ENCODE measurements around the gene AEN. TPM values are rescaled to one million over a fixed set of nuclear protein-coding genes. Genes with fewer than 3 reads are reported as not detected.

Gene AEN
- total RNA-seq, 1 donor from 2014 or later, result 74.2 TPM

DNA sequence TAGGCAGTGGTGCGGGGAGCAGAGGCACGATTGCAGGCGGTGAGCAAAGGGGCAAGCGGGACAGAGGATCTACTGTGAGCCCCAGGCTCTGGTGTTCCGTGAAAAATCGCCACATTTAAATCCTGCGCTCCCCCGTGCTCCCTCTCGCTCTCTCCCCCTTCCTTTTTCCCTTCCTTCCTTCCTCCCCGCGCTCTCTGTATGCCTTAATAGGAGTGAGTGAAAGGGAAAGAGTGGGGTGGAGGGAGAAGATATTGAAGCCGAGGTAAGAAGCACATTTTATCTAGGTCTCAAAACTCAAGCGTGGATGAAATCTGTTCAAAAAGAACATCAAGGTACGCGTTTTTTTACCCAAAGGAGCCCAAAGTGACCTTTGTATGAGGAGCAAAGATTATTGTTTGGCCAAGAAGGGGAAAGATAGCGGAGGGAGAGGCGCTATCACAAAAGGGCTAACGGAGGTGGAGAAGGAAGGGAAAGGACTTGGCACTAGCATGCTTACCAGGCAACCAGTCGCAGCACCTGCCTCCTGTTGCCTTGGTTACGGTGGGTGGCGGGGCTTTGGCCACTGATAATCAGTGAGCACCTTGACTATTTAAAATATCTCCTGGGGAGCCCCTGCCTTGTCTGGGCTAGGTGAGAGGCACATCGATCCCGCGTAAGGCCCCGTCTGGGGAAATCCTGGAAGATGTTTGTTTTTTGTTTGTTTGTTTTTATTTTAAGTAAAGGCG lies 14.9 kb upstream of the AEN start:
- H3K27me3 Mint-ChIP-seq (ENCODE audit: insufficient read depth), result peaks cover 75% of the 10 kb centered on the region
- H3K36me3 Mint-ChIP-seq (ENCODE audit: low read depth), result no peaks in the 10 kb centered on the region
- H3K9me3 Mint-ChIP-seq, result no peaks in the 10 kb centered on the region
- H3K4me3 Mint-ChIP-seq, result no peak overlapping the region
- no peak overlapping the region for H3K27ac Mint-ChIP-seq
- DNase-seq (ENCODE audit: low spot score), result no peak
- intact Hi-C loops (cut with micrococcal nuclease), result loop anchor here (5.0 to 10.0 kb wide), 2 partner anchors 59 to 799 kb away; partner anchors contain the start of gene DET1
- peaks cover 5% of the 10 kb centered on the region for H3K4me1 Mint-ChIP-seq (ENCODE audit: low read depth)

DNA sequence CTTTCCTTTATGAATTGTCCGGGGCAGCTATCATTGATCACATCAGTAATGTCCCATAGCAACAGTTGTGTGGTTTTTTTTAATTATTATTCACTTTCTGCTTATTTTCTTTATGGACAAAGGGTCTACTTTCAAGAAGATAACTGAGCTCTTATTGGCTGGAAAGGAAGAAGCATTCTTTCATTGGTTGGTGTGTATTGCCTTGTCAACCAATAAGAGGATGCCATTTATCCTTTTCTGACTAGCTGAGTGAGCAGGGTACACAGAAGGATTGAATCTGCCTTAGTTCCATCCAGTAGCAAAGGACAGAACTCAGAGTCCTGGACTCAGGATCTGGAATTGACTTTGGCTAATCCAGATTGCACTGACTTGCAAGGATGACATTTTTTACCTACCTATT lies 13.2 kb upstream of the AEN start:
- H3K4me1 Mint-ChIP-seq (ENCODE audit: low read depth), result peaks cover 5% of the 10 kb centered on the region
- no peak overlapping the region for H3K4me3 Mint-ChIP-seq
- no peak for DNase-seq (ENCODE audit: low spot score)
- intact Hi-C loops (cut with micrococcal nuclease), result loop anchor here (5.0 to 10.0 kb wide), 2 partner anchors 61 to 797 kb away; partner anchors contain the start of gene DET1
- H3K9me3 Mint-ChIP-seq, result no peaks in the 10 kb centered on the region
- peaks cover 69% of the 10 kb centered on the region for H3K27me3 Mint-ChIP-seq (ENCODE audit: insufficient read depth)
- no peaks in the 10 kb centered on the region for H3K36me3 Mint-ChIP-seq (ENCODE audit: low read depth)
- H3K27ac Mint-ChIP-seq, result no peak overlapping the region

DNA sequence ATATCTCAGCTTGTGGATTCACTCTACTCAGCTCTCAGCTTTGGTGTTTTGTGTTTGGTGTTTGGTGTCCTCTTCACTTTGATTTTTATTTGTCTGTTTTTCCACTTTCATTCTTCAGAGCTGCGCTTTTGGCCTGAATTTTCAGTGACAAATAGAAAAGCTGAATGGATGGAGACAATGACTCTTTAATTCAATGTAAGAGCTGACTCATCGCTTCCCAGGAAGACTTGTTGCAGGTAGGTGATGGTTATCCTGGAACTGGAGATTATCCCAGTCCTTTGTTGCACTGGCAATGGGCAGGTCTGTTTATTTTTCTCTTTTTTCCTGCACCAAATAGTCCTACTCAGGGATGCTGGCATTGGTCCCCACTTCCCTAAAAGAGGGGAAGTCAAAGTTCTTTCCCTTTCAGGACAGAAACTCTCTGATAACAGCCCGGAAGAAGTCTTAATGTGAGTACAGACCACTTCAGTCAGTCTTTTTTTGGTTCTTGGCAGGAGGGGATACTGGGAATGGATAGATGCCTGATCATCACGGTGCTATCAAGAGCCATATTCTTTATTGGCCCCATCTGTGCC lies 12.4 kb upstream of the AEN start:
- no peak overlapping the region for H3K27ac Mint-ChIP-seq
- no peak for DNase-seq (ENCODE audit: low spot score)
- H3K4me3 Mint-ChIP-seq, result no peak overlapping the region
- H3K36me3 Mint-ChIP-seq (ENCODE audit: low read depth), result no peaks in the 10 kb centered on the region
- peaks cover 4% of the 10 kb centered on the region for H3K4me1 Mint-ChIP-seq (ENCODE audit: low read depth)
- intact Hi-C loops (cut with micrococcal nuclease), result loop anchor here (5.0 to 10.0 kb wide), 2 partner anchors 61 to 796 kb away; partner anchors contain the start of gene DET1
- no peaks in the 10 kb centered on the region for H3K9me3 Mint-ChIP-seq
- peaks cover 69% of the 10 kb centered on the region for H3K27me3 Mint-ChIP-seq (ENCODE audit: insufficient read depth)

DNA sequence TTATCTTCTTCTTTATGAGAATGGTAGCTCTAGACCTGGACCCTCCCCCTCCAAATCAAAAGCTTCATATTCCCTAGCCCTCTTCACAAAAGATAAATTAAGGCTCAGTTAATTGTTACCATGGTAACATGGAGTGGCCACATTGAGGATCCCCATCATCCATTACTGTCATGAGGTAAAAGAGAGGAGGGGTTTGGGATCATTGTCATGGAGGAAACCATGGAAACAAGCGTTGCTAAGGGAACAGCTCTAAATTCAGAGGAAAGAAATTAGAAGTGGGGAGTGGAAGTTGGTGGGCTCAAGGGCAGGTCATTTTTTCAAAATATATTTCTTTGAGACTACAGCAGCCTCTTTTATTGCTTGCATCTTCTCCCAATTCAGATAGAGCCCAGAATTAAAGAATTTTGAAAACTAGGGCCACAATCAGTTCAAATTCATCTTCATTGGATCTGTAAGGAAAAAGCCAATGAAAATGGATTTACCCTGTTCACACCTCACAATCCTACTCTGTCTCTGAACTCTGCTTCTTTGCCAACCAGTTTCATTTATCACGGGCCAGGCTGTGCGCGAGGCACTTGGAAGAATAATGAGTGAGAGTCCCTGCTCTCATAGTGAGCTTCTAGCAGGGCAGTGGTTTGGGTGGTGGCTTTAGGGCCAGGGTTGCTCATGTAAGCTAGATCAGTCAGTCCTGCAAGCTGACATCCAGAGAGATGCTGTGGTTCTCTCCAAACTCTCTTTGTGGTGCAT lies 11.6 kb upstream of the AEN start:
- Mint-ChIP-seq H3K36me3 (ENCODE audit: low read depth) (no peaks in the 10 kb centered on the region), H3K4me1 (ENCODE audit: low read depth) (no peaks in the 10 kb centered on the region), H3K27ac (no peak overlapping the region), H3K4me3 (no peak overlapping the region), H3K9me3 (no peaks in the 10 kb centered on the region), H3K27me3 (ENCODE audit: insufficient read depth) (peaks cover 62% of the 10 kb centered on the region)
- DNase-seq (ENCODE audit: low spot score), result no peak
- intact Hi-C loops (cut with micrococcal nuclease), result loop anchor here (5.0 to 10.0 kb wide), 2 partner anchors 62 to 795 kb away; partner anchors contain the start of gene DET1

DNA sequence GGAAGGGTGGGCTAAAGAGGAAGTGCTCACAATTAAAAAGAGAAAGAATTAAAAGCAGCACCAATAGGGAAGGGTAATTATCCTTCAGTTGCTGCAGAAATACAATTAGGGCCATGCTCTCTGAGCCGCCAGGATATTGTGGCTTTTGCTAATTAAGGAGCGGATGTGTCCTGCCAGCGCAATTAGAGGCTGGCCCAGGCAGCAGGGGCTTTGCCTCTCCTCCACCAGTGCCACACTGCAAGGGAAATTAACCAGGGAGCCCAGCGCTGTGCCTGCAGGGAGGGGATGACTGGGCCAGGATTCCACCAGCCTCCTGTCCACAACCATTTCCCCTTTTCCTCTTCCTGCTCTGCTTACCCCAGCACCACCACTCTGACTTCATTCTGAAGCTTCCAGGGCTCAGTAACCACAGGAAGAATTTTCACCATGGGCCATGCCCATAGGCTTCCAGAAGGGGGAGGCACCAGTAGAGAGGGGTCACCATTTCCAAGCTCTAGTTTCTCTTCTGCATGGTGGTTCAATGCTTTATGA lies 10.4 kb upstream of the AEN start:
- Mint-ChIP-seq H3K4me1 (ENCODE audit: low read depth) (no peaks in the 10 kb centered on the region), H3K27me3 (ENCODE audit: insufficient read depth) (peaks cover 51% of the 10 kb centered on the region), H3K36me3 (ENCODE audit: low read depth) (no peaks in the 10 kb centered on the region), H3K4me3 (no peak overlapping the region), H3K9me3 (no peaks in the 10 kb centered on the region), H3K27ac (no peak overlapping the region)
- no peak for DNase-seq (ENCODE audit: low spot score)
- intact Hi-C loops (cut with micrococcal nuclease), result no loop called here

DNA sequence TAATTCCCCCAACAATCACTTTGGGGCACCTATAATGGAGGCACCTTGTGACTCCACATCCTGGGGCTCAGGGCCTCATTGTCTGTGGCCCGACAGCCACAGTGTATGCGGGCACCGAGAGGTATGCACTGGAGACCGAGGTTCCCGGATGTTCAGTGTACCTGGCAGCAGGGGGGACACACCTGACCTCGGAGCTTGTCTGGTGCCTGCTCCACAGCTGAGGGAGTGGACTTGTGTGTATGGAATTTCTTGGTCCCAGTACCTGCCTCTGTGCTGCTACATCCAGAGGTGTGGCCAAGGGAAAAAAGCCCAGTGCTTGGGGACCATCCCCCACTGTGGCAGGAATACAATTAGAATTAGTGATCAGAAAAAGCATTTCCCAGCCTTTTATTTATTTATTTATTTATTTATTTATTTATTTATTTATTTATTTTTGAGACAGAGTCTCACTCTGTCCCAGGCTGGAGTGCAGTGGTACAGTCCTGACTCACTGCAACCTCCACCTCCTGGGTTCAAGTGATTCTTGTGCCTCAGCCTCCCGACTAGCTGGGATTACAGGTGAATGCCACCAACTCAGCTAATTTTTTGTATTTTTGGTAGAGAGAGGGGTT lies 8.8 kb upstream of the AEN start:
- Mint-ChIP-seq H3K4me3 (no peak overlapping the region), H3K27me3 (ENCODE audit: insufficient read depth) (peaks cover 36% of the 10 kb centered on the region), H3K4me1 (ENCODE audit: low read depth) (no peaks in the 10 kb centered on the region), H3K27ac (no peak overlapping the region), H3K9me3 (no peaks in the 10 kb centered on the region), H3K36me3 (ENCODE audit: low read depth) (no peaks in the 10 kb centered on the region)
- no peak for DNase-seq (ENCODE audit: low spot score)
- intact Hi-C loops (cut with micrococcal nuclease), result no loop called here

DNA sequence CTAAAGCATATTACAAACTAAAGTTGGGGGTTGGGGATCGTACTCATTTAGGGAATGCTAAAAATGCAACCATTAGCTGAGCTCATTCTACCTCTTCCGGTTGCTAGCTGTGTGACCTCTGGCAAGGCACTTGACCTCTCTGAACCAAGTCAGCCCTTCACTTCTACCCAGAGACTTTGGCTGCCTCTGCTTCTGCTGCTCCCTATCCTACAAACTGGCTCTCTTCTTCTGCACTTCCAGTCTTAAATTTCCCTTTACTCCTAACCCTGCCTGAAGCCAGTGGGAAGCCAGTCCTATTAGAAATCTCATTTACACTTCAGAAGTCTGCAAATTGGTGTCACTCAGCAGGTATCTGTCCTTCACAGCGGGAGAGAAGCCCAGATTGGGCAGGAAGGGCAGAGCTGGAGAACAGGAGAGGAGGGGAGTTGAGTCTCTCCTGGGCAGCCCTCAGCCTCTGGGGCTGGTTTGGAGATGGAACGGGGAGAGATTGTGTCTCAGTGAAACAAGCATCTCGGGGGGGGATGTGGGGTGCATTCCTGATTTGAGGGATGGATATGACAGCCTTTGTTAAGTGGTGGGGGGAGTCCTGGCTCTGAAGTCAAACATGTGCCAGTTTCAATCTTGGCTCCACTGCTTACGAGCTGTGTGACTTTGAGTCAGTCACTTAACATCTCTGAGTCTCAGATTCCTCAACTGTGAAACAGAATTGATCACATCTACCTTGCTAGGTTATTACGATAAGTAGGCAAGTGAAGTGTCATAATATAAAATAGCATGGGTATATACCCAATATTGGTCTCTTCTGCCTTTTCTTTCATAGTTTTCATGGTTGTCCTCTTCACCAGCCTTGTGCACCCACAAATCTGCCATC lies 7.8 kb upstream of the AEN start:
- Mint-ChIP-seq H3K27me3 (ENCODE audit: insufficient read depth) (peaks cover 35% of the 10 kb centered on the region), H3K4me1 (ENCODE audit: low read depth) (no peaks in the 10 kb centered on the region), H3K27ac (no peak overlapping the region), H3K36me3 (ENCODE audit: low read depth) (no peaks in the 10 kb centered on the region), H3K4me3 (no peak overlapping the region), H3K9me3 (no peaks in the 10 kb centered on the region)
- intact Hi-C loops (cut with micrococcal nuclease), result no loop called here
- no peak for DNase-seq (ENCODE audit: low spot score)

DNA sequence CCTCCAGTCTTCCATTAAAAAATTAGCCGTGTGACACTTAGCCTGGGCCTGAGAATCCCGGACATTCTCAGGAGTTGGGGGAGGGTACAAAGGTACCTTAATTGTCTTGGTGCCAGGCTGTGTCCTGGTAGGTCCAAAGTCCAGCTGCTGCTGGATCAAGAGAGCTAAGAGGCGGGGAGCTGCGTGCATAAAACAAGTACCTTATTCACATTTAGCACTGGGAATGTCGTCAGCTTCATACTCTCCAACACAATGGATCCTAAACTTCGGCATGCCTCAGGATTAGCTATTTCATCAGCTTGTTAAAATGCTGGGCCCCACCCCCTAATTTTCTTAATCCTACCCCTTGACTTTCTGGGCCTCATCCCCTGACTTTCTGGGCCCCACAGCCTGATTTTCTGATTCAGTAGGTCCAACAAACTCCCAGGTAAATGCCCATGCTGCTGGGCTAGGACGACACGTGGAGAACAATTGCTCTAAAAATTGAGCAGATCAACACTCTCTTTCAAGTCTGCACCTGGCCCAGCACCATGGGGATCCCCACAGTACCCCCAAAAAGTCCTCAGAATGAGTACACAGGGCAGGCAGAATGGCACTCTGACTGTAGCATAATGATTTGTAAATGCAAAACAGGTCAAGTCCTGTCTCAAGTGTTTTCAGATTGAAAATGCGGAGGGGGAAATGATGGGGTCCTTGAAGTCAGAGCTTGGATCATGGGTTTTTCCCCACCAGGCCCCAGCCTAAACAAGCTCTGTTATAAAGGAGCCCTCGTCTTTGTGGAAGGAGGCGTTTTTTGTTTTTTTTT lies 5.6 kb upstream of the AEN start:
- no peak overlapping the region for H3K4me3 Mint-ChIP-seq
- H3K4me1 Mint-ChIP-seq (ENCODE audit: low read depth), result peaks cover under 1% of the 10 kb centered on the region
- H3K36me3 Mint-ChIP-seq (ENCODE audit: low read depth), result no peaks in the 10 kb centered on the region
- intact Hi-C loops (cut with micrococcal nuclease), result no loop called here
- H3K9me3 Mint-ChIP-seq, result no peaks in the 10 kb centered on the region
- no peak for DNase-seq (ENCODE audit: low spot score)
- peaks cover 21% of the 10 kb centered on the region for H3K27me3 Mint-ChIP-seq (ENCODE audit: insufficient read depth)
- no peak overlapping the region for H3K27ac Mint-ChIP-seq

DNA sequence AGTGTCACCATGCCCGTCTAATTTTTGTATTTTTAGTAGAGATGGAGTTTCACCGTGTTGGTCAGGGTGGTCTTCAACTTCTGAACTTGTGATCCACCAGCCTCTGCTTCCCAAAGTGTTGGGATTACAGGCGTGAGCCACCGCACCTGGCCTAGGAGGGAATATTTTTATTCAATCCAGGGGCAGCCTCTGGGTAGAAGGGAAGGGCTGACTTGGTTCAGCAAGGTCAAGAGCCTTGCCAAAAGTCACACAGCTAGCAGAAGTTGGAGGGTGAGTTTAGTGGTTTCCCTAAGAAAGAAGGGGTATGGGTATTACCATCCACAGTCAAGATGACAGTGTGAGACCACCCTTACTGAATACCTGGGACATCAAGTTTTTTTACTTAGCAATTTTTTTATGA lies 4.9 kb upstream of the AEN start:
- Mint-ChIP-seq H3K36me3 (ENCODE audit: low read depth) (no peaks in the 10 kb centered on the region), H3K4me1 (ENCODE audit: low read depth) (peaks cover 6% of the 10 kb centered on the region), H3K27ac (no peak overlapping the region), H3K4me3 (no peak overlapping the region), H3K9me3 (no peaks in the 10 kb centered on the region), H3K27me3 (ENCODE audit: insufficient read depth) (peaks cover 14% of the 10 kb centered on the region)
- no peak for DNase-seq (ENCODE audit: low spot score)
- intact Hi-C loops (cut with micrococcal nuclease), result no loop called here

DNA sequence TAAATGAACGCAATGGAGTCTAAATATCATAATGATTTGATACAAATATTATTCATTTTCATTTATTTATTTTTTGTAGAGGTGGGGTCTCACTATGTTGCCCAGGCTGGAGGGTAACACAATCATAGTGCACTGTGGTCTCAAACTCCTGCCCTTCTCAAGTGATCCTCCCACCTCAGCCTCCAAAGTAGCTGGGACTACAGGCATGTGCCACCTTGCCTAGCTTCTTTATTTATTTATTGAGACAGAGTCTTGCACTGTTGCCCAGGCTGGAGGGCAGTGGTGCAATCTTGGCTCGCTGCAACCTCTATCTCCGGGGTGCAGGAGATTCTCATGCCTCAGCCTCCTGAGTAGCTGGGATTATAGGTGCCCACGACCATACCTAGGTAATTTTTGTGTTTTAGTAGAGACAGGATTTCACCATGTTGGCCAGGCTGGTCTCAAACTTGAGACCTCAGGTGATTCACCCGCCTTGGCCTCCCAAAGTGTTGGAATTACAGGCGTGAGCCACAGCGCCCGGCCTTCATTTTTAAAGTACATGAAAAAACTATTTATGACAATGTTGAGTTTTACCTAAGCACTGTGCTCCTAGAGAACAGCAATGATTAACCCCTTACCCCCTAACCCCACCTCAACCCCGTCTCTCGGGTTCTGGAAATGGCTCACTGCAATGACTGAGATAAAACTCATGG lies 4.0 kb upstream of the AEN start:
- peaks cover 9% of the 10 kb centered on the region for H3K4me1 Mint-ChIP-seq (ENCODE audit: low read depth)
- intact Hi-C loops (cut with micrococcal nuclease), result no loop called here
- no peak overlapping the region for H3K27ac Mint-ChIP-seq
- no peak for DNase-seq (ENCODE audit: low spot score)
- no peaks in the 10 kb centered on the region for H3K9me3 Mint-ChIP-seq
- H3K27me3 Mint-ChIP-seq (ENCODE audit: insufficient read depth), result peaks cover 8% of the 10 kb centered on the region
- peaks cover 7% of the 10 kb centered on the region for H3K36me3 Mint-ChIP-seq (ENCODE audit: low read depth)
- no peak overlapping the region for H3K4me3 Mint-ChIP-seq

DNA sequence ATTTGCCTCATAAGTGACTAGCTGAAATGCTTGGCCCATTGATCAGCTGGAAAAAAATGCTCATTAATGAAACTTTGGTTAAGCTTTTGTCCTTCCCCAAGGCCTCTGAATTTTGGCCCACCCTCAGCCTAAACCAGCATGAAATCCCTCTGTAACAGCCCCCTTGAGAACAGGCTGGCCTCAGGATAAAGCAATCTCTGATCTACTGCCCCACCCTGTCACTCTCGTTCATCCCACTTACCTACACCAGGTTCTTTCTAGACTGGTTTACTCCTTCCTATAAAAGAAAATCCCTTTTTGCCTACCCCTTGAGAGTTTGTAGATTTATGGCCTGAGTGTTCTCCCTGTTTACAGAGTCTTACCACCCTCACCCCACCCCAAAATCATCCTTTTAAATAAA lies 3.4 kb upstream of the AEN start:
- Mint-ChIP-seq H3K27ac (no peak overlapping the region), H3K9me3 (no peaks in the 10 kb centered on the region), H3K4me3 (no peak overlapping the region), H3K36me3 (ENCODE audit: low read depth) (peaks cover 13% of the 10 kb centered on the region), H3K27me3 (ENCODE audit: insufficient read depth) (peaks cover 8% of the 10 kb centered on the region), H3K4me1 (ENCODE audit: low read depth) (peaks cover 15% of the 10 kb centered on the region)
- DNase-seq (ENCODE audit: low spot score), result no peak
- intact Hi-C loops (cut with micrococcal nuclease), result no loop called here

Data from activated T-helper 1 cell treated with anti-CD3 and anti-CD28 coated beads, Interleukin-12 subunit alpha, Interleukin-12 subunit beta, Interleukin-2, Interleukin-4 antibody, amounts not matched to agents 30 ng/mL and 10 ng/mL and 1 ng/mL, durations not matched to agents 14 hours and 24 hours and 36 hours (primary cell).